ENCODE measurements around the gene CRELD2.

The CRELD2 gene, protein sequence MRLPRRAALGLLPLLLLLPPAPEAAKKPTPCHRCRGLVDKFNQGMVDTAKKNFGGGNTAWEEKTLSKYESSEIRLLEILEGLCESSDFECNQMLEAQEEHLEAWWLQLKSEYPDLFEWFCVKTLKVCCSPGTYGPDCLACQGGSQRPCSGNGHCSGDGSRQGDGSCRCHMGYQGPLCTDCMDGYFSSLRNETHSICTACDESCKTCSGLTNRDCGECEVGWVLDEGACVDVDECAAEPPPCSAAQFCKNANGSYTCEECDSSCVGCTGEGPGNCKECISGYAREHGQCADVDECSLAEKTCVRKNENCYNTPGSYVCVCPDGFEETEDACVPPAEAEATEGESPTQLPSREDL

DNA sequence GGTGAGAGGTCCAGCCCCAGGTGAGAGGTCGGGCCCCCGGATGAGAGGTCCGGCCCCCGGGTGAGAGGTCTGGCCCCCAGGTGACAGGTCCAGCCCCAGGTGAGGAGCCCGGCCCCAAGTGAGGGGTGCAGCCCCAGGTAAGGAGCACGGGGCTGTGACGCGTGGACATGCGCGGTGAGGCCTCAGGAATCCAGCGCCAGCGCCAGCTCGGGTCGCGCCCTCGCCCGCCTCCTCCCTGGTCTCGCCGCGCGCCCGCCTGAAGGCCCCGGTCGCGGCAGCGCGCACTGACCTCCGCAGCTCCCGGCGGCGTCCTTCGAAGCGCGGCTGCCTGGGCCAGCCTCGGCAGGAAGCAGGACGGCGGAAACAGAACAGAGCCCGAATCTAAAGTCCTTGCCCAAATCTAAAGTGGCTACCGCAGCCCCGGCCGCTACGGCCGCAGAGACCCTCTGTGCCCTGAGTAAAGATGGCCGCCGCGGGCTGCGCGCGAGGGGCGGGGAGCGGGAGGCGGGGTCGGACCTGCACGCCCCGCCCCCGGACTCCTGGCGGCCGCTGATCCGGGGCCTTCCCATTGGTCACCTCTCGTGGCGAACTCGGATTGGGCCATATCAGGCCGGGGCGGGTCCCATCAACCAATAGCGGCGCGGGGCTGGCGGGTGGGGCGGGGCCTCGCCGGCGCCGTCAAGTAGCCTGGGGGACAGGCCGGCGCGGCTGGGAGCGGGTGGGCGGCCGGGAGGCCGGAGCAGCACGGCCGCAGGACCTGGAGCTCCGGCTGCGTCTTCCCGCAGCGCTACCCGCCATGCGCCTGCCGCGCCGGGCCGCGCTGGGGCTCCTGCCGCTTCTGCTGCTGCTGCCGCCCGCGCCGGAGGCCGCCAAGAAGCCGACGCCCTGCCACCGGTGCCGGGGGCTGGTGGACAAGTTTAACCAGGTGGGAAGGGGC, at the start of gene CRELD2, which contains the start of gene ALG12:
Gene CRELD2, plus strand, starts transcription at position 661 of the 937 bp plus-strand sequence. Its CDS starts 136 bp downstream, at position 797.
Gene ALG12, minus strand, starts transcription at position 465 of the 937 bp plus-strand sequence. CDS start 4,673 bp downstream, outside the sequence.
- H3K4me3 ChIP-seq (ENCODE audit: low read depth in 1 of 2, low read length in 2 of 2), result peak within 1 kb of the TSS; percentile 81 to 90
- peak within 1 kb of the TSS; percentile 97 for H3K27ac ChIP-seq (ENCODE audit: low read depth, low read length)
- peaks cover 5% of the 10 kb centered on the region for H3K36me3 ChIP-seq (ENCODE audit: insufficient read depth, low read length)
- H3K9ac ChIP-seq (ENCODE audit: low read length), result peak within 1 kb of the TSS; percentile 53
- H3K9me3 ChIP-seq (ENCODE audit: low read length), result no peaks in the 10 kb centered on the region
- peaks cover 20% of the 10 kb centered on the region for H3K4me1 ChIP-seq (ENCODE audit: insufficient read depth, low read length)
- no peaks in the 10 kb centered on the region for H3K27me3 ChIP-seq (ENCODE audit: control insufficient read depth in 1 of 2, insufficient read depth in 2 of 2, low read length in 2 of 2)

DNA sequence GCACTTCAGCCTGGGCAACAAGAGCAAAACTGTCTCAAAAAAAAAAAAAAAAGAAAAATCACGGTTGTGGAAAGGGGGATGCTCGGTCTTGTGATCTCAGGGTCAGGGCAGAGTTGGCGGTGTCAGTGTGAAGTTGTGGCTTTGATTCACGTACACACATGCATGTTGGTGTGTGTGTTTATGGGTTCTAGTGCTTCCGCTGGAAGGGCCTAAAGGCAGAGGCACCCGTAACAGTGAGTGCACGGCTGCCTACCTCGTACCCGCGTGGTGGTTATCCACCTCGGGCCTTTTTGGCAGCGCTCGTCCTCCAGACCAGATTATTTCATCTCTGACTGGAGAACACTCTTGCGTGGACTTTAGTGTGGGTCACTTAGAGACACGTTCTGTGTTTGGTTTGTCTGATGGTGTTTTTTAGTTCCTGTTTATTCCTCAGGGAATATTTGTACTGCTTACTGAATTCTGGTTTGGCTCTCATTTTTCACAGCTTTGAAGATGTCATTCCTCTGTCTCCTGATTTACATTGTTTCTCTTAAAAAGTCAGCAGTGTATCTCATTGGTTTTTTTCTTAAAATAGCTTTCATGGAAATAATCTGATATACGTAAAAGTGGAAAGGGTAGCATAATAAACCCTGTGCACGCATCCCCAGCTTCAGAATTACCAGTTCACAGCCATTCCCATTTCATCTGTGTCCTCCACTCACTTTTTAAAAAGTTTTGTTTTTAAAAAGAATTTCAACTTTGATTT, 49.2 kb upstream of the CRELD2 start:
- peaks cover 8% of the 10 kb centered on the region for H3K9me3 ChIP-seq (ENCODE audit: low read length)
- no peaks in the 10 kb centered on the region for H3K4me1 ChIP-seq (ENCODE audit: insufficient read depth, low read length)
- no peak overlapping the region for H3K9ac ChIP-seq (ENCODE audit: low read length)
- H3K4me3 ChIP-seq (ENCODE audit: low read depth in 1 of 2, low read length in 2 of 2), result no peak overlapping the region
- no peaks in the 10 kb centered on the region for H3K36me3 ChIP-seq (ENCODE audit: insufficient read depth, low read length)
- no peaks in the 10 kb centered on the region for H3K27me3 ChIP-seq (ENCODE audit: control insufficient read depth in 1 of 2, insufficient read depth in 2 of 2, low read length in 2 of 2)
- H3K27ac ChIP-seq (ENCODE audit: low read depth, low read length), result no peak overlapping the region

DNA sequence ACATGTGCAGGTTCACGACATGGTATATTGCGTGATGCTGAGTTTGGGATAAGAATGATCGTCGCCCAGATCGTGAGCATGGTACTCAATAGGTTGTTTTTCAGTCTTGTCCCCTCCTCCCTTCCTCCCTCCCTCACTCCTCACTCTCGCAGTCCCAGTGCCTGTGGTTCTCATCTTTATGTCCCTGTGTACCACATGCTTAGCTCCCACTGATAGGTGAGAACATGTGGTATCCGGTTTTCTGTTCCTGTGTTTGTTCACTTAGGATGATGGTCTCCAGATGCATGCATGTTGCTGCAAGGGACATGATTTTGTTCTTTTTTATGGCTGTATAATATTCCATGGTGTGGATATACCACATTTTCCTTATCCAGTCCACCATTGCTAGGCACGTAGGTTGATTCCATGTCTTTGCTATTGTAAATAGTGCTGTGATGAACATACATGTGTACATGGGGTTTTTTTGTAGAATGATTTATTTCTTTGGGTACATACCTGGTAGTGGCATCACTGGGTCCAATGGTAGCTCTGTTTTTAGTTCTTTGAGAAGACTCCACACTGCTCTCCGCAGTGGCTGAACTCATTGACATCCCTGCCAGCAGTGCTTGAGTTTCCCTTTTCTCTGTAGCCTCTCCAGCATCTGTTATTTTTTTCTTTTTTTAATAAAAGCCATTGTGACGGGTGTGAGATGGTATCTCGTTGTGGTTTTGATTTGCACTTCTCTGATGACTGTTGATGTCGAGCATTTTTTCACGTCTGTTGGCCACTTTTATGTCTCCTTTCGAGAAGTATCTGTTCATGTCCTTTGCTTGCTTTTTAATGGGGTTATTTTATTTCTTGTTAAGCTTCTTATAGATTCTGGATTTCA, 48.4 kb upstream of the CRELD2 start:
- Histone ChIP-seq H3K36me3 (ENCODE audit: insufficient read depth, low read length) (no peaks in the 10 kb centered on the region), H3K4me3 (ENCODE audit: low read depth in 1 of 2, low read length in 2 of 2) (no peak overlapping the region), H3K4me1 (ENCODE audit: insufficient read depth, low read length) (no peaks in the 10 kb centered on the region), H3K9ac (ENCODE audit: low read length) (no peak overlapping the region), H3K27ac (ENCODE audit: low read depth, low read length) (no peak overlapping the region), H3K9me3 (ENCODE audit: low read length) (peaks cover 8% of the 10 kb centered on the region), H3K27me3 (ENCODE audit: control insufficient read depth in 1 of 2, insufficient read depth in 2 of 2, low read length in 2 of 2) (no peaks in the 10 kb centered on the region)

DNA sequence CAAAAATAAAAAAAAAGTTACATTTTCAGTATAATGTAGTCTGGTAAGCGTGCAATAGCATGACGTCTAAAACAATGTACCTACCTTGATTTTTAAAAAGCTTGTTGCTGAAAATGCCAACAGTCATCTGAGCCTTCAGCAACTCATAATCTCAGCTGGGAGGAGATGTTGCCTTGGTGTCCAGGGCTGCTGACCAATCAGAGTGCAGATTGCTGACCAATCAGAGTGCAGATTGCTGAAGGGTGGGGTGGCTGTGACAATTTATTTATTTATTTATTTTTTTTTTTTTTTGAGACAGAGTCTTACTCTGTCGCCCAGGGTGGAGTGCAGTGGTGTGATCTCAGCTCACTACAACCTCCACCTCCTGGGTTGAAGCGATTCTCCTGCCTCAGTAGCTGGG, 47.0 kb upstream of the CRELD2 start:
- no peak overlapping the region for H3K9ac ChIP-seq (ENCODE audit: low read length)
- H3K27ac ChIP-seq (ENCODE audit: low read depth, low read length), result no peak overlapping the region
- H3K4me3 ChIP-seq (ENCODE audit: low read depth in 1 of 2, low read length in 2 of 2), result no peak overlapping the region
- no peaks in the 10 kb centered on the region for H3K27me3 ChIP-seq (ENCODE audit: control insufficient read depth in 1 of 2, insufficient read depth in 2 of 2, low read length in 2 of 2)
- H3K9me3 ChIP-seq (ENCODE audit: low read length), result peaks cover 8% of the 10 kb centered on the region
- H3K4me1 ChIP-seq (ENCODE audit: insufficient read depth, low read length), result no peaks in the 10 kb centered on the region
- no peaks in the 10 kb centered on the region for H3K36me3 ChIP-seq (ENCODE audit: insufficient read depth, low read length)

DNA sequence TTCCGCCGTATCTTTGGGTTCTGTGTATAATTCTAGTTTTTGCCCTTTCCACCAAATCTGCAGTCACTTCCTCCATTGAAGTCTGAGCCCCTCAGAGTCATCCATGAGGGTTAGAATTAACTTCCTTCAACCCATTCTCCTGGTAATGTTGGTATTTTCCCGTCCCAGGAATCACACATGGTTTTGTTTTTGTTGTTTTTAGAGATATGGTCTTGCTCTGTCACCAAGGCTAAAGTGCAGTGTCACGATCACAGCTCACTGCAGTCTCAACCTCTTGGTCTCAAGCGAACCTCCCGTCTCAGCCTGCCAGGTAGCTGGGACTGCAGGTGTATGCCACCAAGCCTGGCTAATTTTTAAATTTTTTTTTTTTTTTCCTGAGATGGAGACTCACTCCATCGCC, 46.1 kb upstream of the CRELD2 start:
- Histone ChIP-seq H3K27me3 (ENCODE audit: control insufficient read depth in 1 of 2, insufficient read depth in 2 of 2, low read length in 2 of 2) (no peaks in the 10 kb centered on the region), H3K4me3 (ENCODE audit: low read depth in 1 of 2, low read length in 2 of 2) (no peak overlapping the region), H3K9ac (ENCODE audit: low read length) (no peak overlapping the region), H3K4me1 (ENCODE audit: insufficient read depth, low read length) (no peaks in the 10 kb centered on the region), H3K9me3 (ENCODE audit: low read length) (peaks cover 8% of the 10 kb centered on the region), H3K27ac (ENCODE audit: low read depth, low read length) (no peak overlapping the region), H3K36me3 (ENCODE audit: insufficient read depth, low read length) (no peaks in the 10 kb centered on the region)

DNA sequence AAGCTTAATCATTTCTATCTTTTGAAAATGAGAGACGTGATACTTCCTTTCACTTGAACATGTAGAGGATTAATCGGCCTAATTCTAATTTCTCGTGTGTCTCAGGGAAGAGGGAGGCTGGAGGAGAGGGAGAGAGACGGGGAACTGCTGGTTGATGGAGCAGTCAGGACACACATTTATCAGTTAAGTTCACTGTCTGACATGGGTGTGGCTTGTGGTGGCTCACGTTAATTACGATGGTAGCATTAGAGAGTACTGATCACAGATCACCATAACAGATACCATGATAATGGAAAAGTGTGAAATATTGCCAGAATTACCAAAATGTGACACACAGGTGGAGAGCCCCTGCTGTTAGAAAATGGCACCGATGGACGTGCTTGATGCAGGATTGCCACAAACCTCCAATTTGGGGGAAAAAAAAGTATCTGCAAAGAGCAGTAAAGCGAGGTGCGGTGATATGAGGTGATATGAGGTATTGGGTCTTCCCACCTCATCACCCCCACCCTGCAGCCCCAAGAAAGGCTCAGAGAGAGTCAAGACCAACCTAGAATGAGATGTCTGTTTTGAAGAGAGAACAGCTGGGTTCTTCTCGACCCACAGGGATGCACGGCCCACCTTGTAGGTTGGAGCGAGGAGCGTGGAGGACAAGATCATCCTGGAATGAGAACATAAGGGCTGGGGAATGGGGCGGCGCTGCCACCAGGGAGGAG, 45.0 kb upstream of the CRELD2 start:
- Histone ChIP-seq H3K36me3 (ENCODE audit: insufficient read depth, low read length) (no peaks in the 10 kb centered on the region), H3K27ac (ENCODE audit: low read depth, low read length) (no peak overlapping the region), H3K4me1 (ENCODE audit: insufficient read depth, low read length) (no peaks in the 10 kb centered on the region), H3K9me3 (ENCODE audit: low read length) (peaks cover 8% of the 10 kb centered on the region), H3K9ac (ENCODE audit: low read length) (no peak overlapping the region), H3K27me3 (ENCODE audit: control insufficient read depth in 1 of 2, insufficient read depth in 2 of 2, low read length in 2 of 2) (no peaks in the 10 kb centered on the region), H3K4me3 (ENCODE audit: low read depth in 1 of 2, low read length in 2 of 2) (no peak overlapping the region)

DNA sequence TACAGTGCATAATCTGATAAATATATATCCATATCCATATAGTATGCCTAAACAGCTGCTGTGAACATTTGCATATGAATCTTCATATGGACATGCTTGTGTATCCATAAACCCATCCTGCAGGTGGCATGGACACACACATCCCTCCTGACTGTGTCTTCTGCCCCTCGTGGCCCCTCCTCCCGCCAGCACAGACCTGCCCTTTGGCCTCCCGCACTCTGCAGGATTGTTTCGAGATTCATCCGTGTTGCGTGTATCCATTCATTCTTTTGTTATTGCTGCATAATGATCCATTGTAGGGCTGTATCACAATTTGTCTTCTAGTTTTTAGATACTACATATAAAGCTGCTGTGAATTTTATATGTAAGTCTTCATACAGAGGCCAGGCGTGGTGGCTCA, 40.8 kb upstream of the CRELD2 start:
- H3K4me1 ChIP-seq (ENCODE audit: insufficient read depth, low read length), result no peaks in the 10 kb centered on the region
- no peaks in the 10 kb centered on the region for H3K36me3 ChIP-seq (ENCODE audit: insufficient read depth, low read length)
- H3K27me3 ChIP-seq (ENCODE audit: control insufficient read depth in 1 of 2, insufficient read depth in 2 of 2, low read length in 2 of 2), result no peaks in the 10 kb centered on the region
- H3K4me3 ChIP-seq (ENCODE audit: low read depth in 1 of 2, low read length in 2 of 2), result no peak overlapping the region
- no peak overlapping the region for H3K27ac ChIP-seq (ENCODE audit: low read depth, low read length)
- H3K9me3 ChIP-seq (ENCODE audit: low read length), result no peaks in the 10 kb centered on the region
- no peak overlapping the region for H3K9ac ChIP-seq (ENCODE audit: low read length)

DNA sequence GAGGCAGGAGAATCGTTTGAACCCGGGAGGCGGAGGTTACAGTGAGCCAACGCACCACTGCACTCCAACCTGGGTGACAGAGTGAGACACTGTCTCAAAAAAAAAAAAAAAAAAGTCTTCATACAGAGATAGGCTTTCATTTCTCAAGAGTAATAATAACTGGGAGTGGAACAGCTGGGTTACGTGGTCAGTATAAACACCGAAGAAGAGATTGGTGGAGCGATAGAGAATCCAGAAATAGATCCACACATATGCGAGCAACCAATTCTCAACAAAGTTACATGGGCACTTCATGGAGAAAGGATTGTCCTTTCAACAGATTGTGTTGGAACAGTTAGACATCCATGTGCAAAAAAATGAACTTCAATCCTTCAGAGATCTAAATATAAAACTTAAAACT, 40.2 kb upstream of the CRELD2 start:
- Histone ChIP-seq H3K9ac (ENCODE audit: low read length) (no peak overlapping the region), H3K4me3 (ENCODE audit: low read depth in 1 of 2, low read length in 2 of 2) (no peak overlapping the region), H3K4me1 (ENCODE audit: insufficient read depth, low read length) (no peaks in the 10 kb centered on the region), H3K27me3 (ENCODE audit: control insufficient read depth in 1 of 2, insufficient read depth in 2 of 2, low read length in 2 of 2) (no peaks in the 10 kb centered on the region), H3K36me3 (ENCODE audit: insufficient read depth, low read length) (no peaks in the 10 kb centered on the region), H3K9me3 (ENCODE audit: low read length) (no peaks in the 10 kb centered on the region), H3K27ac (ENCODE audit: low read depth, low read length) (no peak overlapping the region)

DNA sequence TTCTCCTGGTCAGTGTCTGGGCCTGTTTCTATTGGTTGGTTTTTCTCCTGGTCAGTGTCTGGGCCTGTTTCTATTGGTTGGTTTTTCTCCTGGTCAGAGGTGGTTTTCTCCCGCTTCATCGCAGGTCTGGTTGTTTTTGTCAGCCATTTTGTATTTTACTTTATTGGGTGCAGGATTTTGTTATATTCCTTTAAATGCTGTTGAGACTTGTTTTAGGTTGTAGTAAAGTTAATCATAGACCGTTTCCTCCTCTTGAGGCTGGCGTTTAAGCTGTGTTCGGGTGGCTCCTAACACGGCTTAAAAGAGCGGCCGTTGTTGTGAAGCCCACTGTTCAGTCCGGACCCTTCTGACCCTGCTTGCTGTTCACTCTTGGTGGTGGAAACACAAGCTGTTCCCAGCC, 38.6 kb upstream of the CRELD2 start:
- Histone ChIP-seq H3K27me3 (ENCODE audit: control insufficient read depth in 1 of 2, insufficient read depth in 2 of 2, low read length in 2 of 2) (no peaks in the 10 kb centered on the region), H3K4me3 (ENCODE audit: low read depth in 1 of 2, low read length in 2 of 2) (no peak overlapping the region), H3K36me3 (ENCODE audit: insufficient read depth, low read length) (peaks cover 7% of the 10 kb centered on the region), H3K4me1 (ENCODE audit: insufficient read depth, low read length) (no peaks in the 10 kb centered on the region), H3K9me3 (ENCODE audit: low read length) (no peaks in the 10 kb centered on the region), H3K9ac (ENCODE audit: low read length) (no peak overlapping the region), H3K27ac (ENCODE audit: low read depth, low read length) (no peak overlapping the region)

DNA sequence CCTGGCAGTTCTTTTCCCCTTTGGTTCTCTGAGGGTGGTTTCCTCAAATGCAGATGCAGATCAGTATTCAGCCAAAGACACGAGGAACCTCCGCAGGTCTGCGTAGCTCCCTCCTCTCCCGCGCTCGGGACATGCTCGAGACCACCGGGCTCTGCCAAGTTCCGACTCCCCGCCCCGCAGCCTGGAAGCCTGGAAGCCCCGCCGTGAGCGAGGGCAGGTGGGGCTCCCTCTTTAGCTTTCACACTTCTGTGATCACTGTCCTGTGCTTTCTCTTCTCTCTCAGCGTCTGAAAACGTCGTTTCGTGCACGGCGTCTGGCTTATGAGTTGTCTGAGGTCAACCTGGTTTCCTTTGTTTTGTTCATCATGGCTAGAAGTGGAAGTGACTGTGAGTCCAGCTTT, 38.2 kb upstream of the CRELD2 start:
- Histone ChIP-seq H3K9me3 (ENCODE audit: low read length) (no peaks in the 10 kb centered on the region), H3K27ac (ENCODE audit: low read depth, low read length) (no peak overlapping the region)

More for the DNA sequence above, 38.2 kb upstream of the CRELD2 start:
- Histone ChIP-seq H3K4me1 (ENCODE audit: insufficient read depth, low read length) (no peaks in the 10 kb centered on the region), H3K36me3 (ENCODE audit: insufficient read depth, low read length) (peaks cover 7% of the 10 kb centered on the region), H3K9ac (ENCODE audit: low read length) (no peak overlapping the region), H3K4me3 (ENCODE audit: low read depth in 1 of 2, low read length in 2 of 2) (no peak overlapping the region), H3K27me3 (ENCODE audit: control insufficient read depth in 1 of 2, insufficient read depth in 2 of 2, low read length in 2 of 2) (no peaks in the 10 kb centered on the region)

All from muscle layer of colon (tissue), 2 donors.